ENCODE data around the gene AKR1C4. TPM values are rescaled to one million over a fixed set of nuclear protein-coding genes. Genes with fewer than 3 reads are reported as not detected.
"Not testable (repeated sequence)": the region's sequence is repeated elsewhere in the genome, so short reads cannot be mapped to it uniquely, and the experiment has no call there.

Gene AKR1C4
- total RNA-seq, 1 donor from 2014 or later, result not detected

- DNase-seq (ENCODE audit: low read depth), result no peak
Measured at GRCh38 chr10:5199398-5199797, 2.8 kb downstream of the AKR1C4 start.

- DNase-seq (ENCODE audit: low read depth), result no peak
Measured at GRCh38 chr10:5206799-5207198, 10.2 kb downstream of the AKR1C4 start.

GRCh38 chr10:5209776-5210175, 13.1 kb downstream of the AKR1C4 start:
- DNase-seq (ENCODE audit: low read depth), result not testable (repeated sequence)

- DNase-seq (ENCODE audit: low read depth), result not testable (repeated sequence)
Measured at GRCh38 chr10:5210261-5210660, 13.6 kb downstream of the AKR1C4 start.

GRCh38 chr10:5211696-5212536, 15.3 kb downstream of the AKR1C4 start:
- DNase-seq (ENCODE audit: low read depth), result no peak

GRCh38 chr10:5216801-5217200, 20.2 kb downstream of the AKR1C4 start:
- no peak for DNase-seq (ENCODE audit: low read depth)

GRCh38 chr10:5219262-5219661, 22.6 kb downstream of the AKR1C4 start:
- no peak for DNase-seq (ENCODE audit: low read depth)

- DNase-seq (ENCODE audit: low read depth), result not testable (repeated sequence)
Measured at GRCh38 chr10:5222942-5223341, 26.3 kb downstream of the AKR1C4 start.

GRCh38 chr10:5229019-5229418, 32.4 kb downstream of the AKR1C4 start:
- DNase-seq (ENCODE audit: low read depth), result no peak

- no peak for DNase-seq (ENCODE audit: low read depth)
Measured at GRCh38 chr10:5233324-5233723, 36.7 kb downstream of the AKR1C4 start.

- DNase-seq (ENCODE audit: low read depth), result peak; percentile 68
Measured at GRCh38 chr10:5234106-5234860, 37.6 kb downstream of the AKR1C4 start.

GRCh38 chr10:5237541-5237940, 40.9 kb downstream of the AKR1C4 start:
- not testable (repeated sequence) for DNase-seq (ENCODE audit: low read depth)

- no peak for DNase-seq (ENCODE audit: low read depth)
Measured at GRCh38 chr10:5242585-5242984, 45.9 kb downstream of the AKR1C4 start.

- DNase-seq (ENCODE audit: low read depth), result no peak
Measured at GRCh38 chr10:5243521-5243987, 46.9 kb downstream of the AKR1C4 start.

GRCh38 chr10:5252177-5253037, 55.8 kb downstream of the AKR1C4 start:
- DNase-seq (ENCODE audit: low read depth), result no peak

GRCh38 chr10:5254488-5254887, 57.9 kb downstream of the AKR1C4 start:
- no peak for DNase-seq (ENCODE audit: low read depth)

- DNase-seq (ENCODE audit: low read depth), result not testable (repeated sequence)
Measured at GRCh38 chr10:5257768-5258167, 61.1 kb downstream of the AKR1C4 start.

- DNase-seq (ENCODE audit: low read depth), result no peak
Measured at GRCh38 chr10:5259132-5259951, 62.7 kb downstream of the AKR1C4 start.

- DNase-seq (ENCODE audit: low read depth), result no peak
Measured at GRCh38 chr10:5259952-5260578, 63.4 kb downstream of the AKR1C4 start.

- no peak for DNase-seq (ENCODE audit: low read depth)
Measured at GRCh38 chr10:5260828-5261227, 64.2 kb downstream of the AKR1C4 start.
